GM23338 (cell line): Measurements from ENCODE around the gene MYCN. TPM values are rescaled to one million over a fixed set of nuclear protein-coding genes. Genes with fewer than 3 reads are reported as not detected.

Source experiments
- ATAC-seq: fragments of 200-7000 bp; cut with Tn5 transposase; 3 replicates; pipeline ENCODE4 v1.9.1; 2020
- DNase-seq: peaks from one replicate; pipeline ENCODE4 v3.0.0-alpha.2; 2015; ENCODE audit warnings: low spot score
- H2AFZ ChIP-seq: fragments of 200-600 bp; sonication (generic); 2 replicates; pipeline ENCODE4 v1.8.0; 2016; ENCODE audit warnings: antibody characterized with exemption, mild to moderate bottlenecking, moderate library complexity
- H3F3A ChIP-seq: fragments of 200-600 bp; sonication (generic); replicated peaks from 2 replicates; pipeline ENCODE4 v1.8.0; 2017; ENCODE audit warnings: antibody characterized with exemption, mixed run types, low read depth
- H3K27ac ChIP-seq: fragments of 200-600 bp; sonication (generic); 2 replicates; pipeline ENCODE4 v1.6.1; 2016; ENCODE audit warnings: low read depth
- H3K27me3 ChIP-seq: fragments of 200-600 bp; sonication (generic); 2 replicates; pipeline ENCODE4 v1.8.0; 2016; ENCODE audit warnings: mild to moderate bottlenecking, mixed run types, moderate library complexity; ENCODE audit not compliant: insufficient read depth
- H3K36me3 ChIP-seq: fragments of 200-600 bp; sonication (generic); 2 replicates; pipeline ENCODE4 v1.8.0; 2016; ENCODE audit warnings: mild to moderate bottlenecking; ENCODE audit not compliant: insufficient read depth
- H3K4me1 ChIP-seq: fragments of 200-600 bp; sonication (generic); 2 replicates; pipeline ENCODE4 v1.8.0; 2016; ENCODE audit warnings: mild to moderate bottlenecking, moderate library complexity; ENCODE audit not compliant: insufficient read depth
- H3K4me2 ChIP-seq: fragments of 200-600 bp; sonication (generic); 2 replicates; pipeline ENCODE4 v1.7.1; 2017; ENCODE audit warnings: mixed run types
- H3K4me3 ChIP-seq: fragments of 200-600 bp; sonication (generic); 2 replicates; pipeline ENCODE4 v1.6.1; 2016; ENCODE audit warnings: mixed run types
- H3K79me2 ChIP-seq: fragments of 200-600 bp; sonication (generic); replicated peaks from 2 replicates; pipeline ENCODE4 v1.8.0; 2017; ENCODE audit warnings: mild to moderate bottlenecking; ENCODE audit not compliant: insufficient read depth
- H3K9me2 ChIP-seq: fragments of 200-600 bp; sonication (generic); 2 replicates; pipeline ENCODE4 v1.8.0; 2017; ENCODE audit not compliant: insufficient read depth
- H4K20me1 ChIP-seq: fragments of 200-600 bp; sonication (generic); replicated peaks from 2 replicates; pipeline ENCODE4 v1.8.0; 2017; ENCODE audit warnings: mild to moderate bottlenecking; ENCODE audit not compliant: insufficient read depth
- H3K27ac Mint-ChIP-seq: 2 replicates; pipeline ENCODE4 v1.8.0; 2020; ENCODE audit warnings: inconsistent platforms, mild to moderate bottlenecking, moderate library complexity, mixed read lengths
- H3K27me3 Mint-ChIP-seq: 3 replicates; pipeline ENCODE4 v1.8.0; 2022; ENCODE audit warnings: low read depth, mild to moderate bottlenecking, moderate library complexity, mixed read lengths, inconsistent platforms; ENCODE audit not compliant: insufficient read depth, poor library complexity
- H3K36me3 Mint-ChIP-seq: 3 replicates; pipeline ENCODE4 v1.8.0; 2021; ENCODE audit warnings: low read depth, mild to moderate bottlenecking, inconsistent platforms, moderate library complexity, mixed read lengths
- H3K4me1 Mint-ChIP-seq: 3 replicates; pipeline ENCODE4 v1.8.0; 2020; ENCODE audit warnings: mild to moderate bottlenecking, inconsistent platforms, mixed read lengths
- H3K4me3 Mint-ChIP-seq: 3 replicates; pipeline ENCODE4 v1.8.0; 2021; ENCODE audit warnings: moderate library complexity, mild to moderate bottlenecking, inconsistent platforms, mixed read lengths
- H3K9me3 Mint-ChIP-seq: 3 replicates; pipeline ENCODE4 v1.8.0; 2020; ENCODE audit warnings: moderate library complexity, mild to moderate bottlenecking, inconsistent platforms, mixed read lengths
- CREB1 ChIP-seq: fragments of 250-450 bp; sonication (Bioruptor Pico); IDR thresholded peaks from 2 replicates; pipeline ENCODE4 v1.5.0; 2020; ENCODE audit warnings: low read depth, mild to moderate bottlenecking, moderate library complexity
- CTCF ChIP-seq, 2 experiments: fragments of 200-600 bp in 1 of 2; sonication (generic) in 1 of 2; conservative IDR thresholded peaks; 2 replicates each; pipeline versions ENCODE4 v1.5.1 to v1.6.1; 2016 to 2017; ENCODE audit warnings: antibody characterized with exemption in 2 of 2, low read depth in 2 of 2, mild to moderate bottlenecking in 2 of 2, moderate library complexity in 1 of 2
- ETS1 ChIP-seq: IDR thresholded peaks from 2 replicates; pipeline ENCODE4 v1.6.1; 2016; ENCODE audit warnings: antibody characterized with exemption
- EZH2 ChIP-seq: fragments of 200-600 bp; sonication (generic); IDR thresholded peaks from one replicate; pipeline ENCODE4 v1.8.0; 2017; ENCODE audit warnings: antibody characterized with exemption, mild to moderate bottlenecking, low read depth; ENCODE audit not compliant: unreplicated experiment
- EZH2phosphoT487 ChIP-seq: fragments of 200-600 bp; sonication (generic); IDR thresholded peaks from one replicate; pipeline ENCODE4 v1.8.1; 2018; ENCODE audit warnings: antibody characterized with exemption; ENCODE audit not compliant: unreplicated experiment
- JUNB ChIP-seq: IDR thresholded peaks from one replicate; pipeline ENCODE4 v1.6.1; 2016; ENCODE audit warnings: antibody characterized with exemption; ENCODE audit not compliant: unreplicated experiment
- NANOG ChIP-seq: IDR thresholded peaks from 2 replicates; pipeline ENCODE4 v1.6.1; 2016; ENCODE audit warnings: antibody characterized with exemption, borderline replicate concordance
- POLR2AphosphoS5 ChIP-seq: IDR thresholded peaks from 2 replicates; pipeline ENCODE4 v1.6.1; 2016; ENCODE audit warnings: antibody characterized with exemption, low read depth
- REST ChIP-seq: IDR thresholded peaks from one replicate; pipeline ENCODE4 v1.6.1; 2018; ENCODE audit warnings: antibody characterized with exemption; ENCODE audit not compliant: unreplicated experiment
- STAT1 ChIP-seq: IDR thresholded peaks from one replicate; pipeline ENCODE4 v1.6.1; 2016; ENCODE audit warnings: antibody characterized with exemption; ENCODE audit not compliant: unreplicated experiment
- ZNF114 ChIP-seq: fragments of 250-450 bp; sonication (Bioruptor Pico); IDR thresholded peaks from 2 replicates; pipeline ENCODE4 v1.5.0; 2020; ENCODE audit warnings: mild to moderate bottlenecking, moderate library complexity
- ZNF331 ChIP-seq: fragments of 250-450 bp; sonication (Bioruptor Pico); IDR thresholded peaks from 2 replicates; pipeline ENCODE4 v1.5.0; 2020; ENCODE audit warnings: low read depth, mild to moderate bottlenecking, moderate library complexity
- ZNF462 ChIP-seq: fragments of 250-450 bp; sonication (Bioruptor Pico); IDR thresholded peaks from 2 replicates; pipeline ENCODE4 v1.5.0; 2020; ENCODE audit warnings: mild to moderate bottlenecking, moderate library complexity
- polyA plus RNA-seq: library from polyadenylated mRNA; unstranded; fragments of >200 nt; fragmentation: Nextera tagmentation; extraction: Ambion mirVana; gene quantifications from 2 replicates; pipeline ENCODE4 v1.2.1, GENCODE V29; 2016
- total RNA-seq: library from RNA; depleted of rRNA; stranded (reverse); fragments of >200 nt; shearing (Covaris generic); gene quantifications from 2 replicates; pipeline ENCODE4 v1.2.3, GENCODE V29; 2014

The MYCN gene
- total and polyA plus RNA-seq, 2 experiments from 2014 or later: 50.8 to 145 TPM

- Histone ChIP-seq H3K27ac (no peak overlapping the region), H4K20me1 (no peaks in the 10 kb centered on the region), H3K27me3 (no peaks in the 10 kb centered on the region), H3F3A (peaks cover 7% of the 10 kb centered on the region), H3K36me3 (peaks cover 7% of the 10 kb centered on the region; the same call in 1 of the 2 replicates), H3K4me1 (peaks cover 15% of the 10 kb centered on the region), H2AFZ (no peak overlapping the region), H3K9me2 (0 out of 2 replicates have a peak, but pooled peaks cover 8% of the 10 kb centered on the region), H3K4me2 (no peak overlapping the region), H3K4me3 (no peak overlapping the region), H3K79me2 (no peaks in the 10 kb centered on the region)
- ATAC-seq (no peak), DNase-seq (no peak)
- Mint-ChIP-seq H3K27me3 (peaks cover 9% of the 10 kb centered on the region), H3K36me3 (peaks cover 12% of the 10 kb centered on the region; the same call in 2 of the 3 replicates), H3K9me3 (peaks cover 18% of the 10 kb centered on the region), H3K27ac (no peak overlapping the region), H3K4me3 (no peak overlapping the region), H3K4me1 (peaks cover 45% of the 10 kb centered on the region)
- no peak for TF ChIP-seq REST
- no peak for TF ChIP-seq POLR2AphosphoS5
- no peak for TF ChIP-seq ZNF462 (CRISPR knock-in tag)
- no peak for TF ChIP-seq EZH2
- TF ChIP-seq ZNF331 (CRISPR knock-in tag): no peak
- no peak for TF ChIP-seq JUNB
- no peak for TF ChIP-seq EZH2phosphoT487
- no peak for TF ChIP-seq ZNF114 (CRISPR knock-in tag)
- no peak for TF ChIP-seq ETS1
- no peak for TF ChIP-seq NANOG
- no peak for TF ChIP-seq CTCF (conservative IDR thresholded peaks at IDR 0.05; ENCODE audit: low read depth in 2 of 2)
- TF ChIP-seq CREB1 (CRISPR knock-in tag): no peak
- TF ChIP-seq STAT1: no peak
Observed at GRCh38 chr2:15959331-15960153, 19.2 kb downstream of the MYCN start.
